Measurements from ENCODE around the gene LRRC7.

LRRC7 gene

GRCh38 chr1:69592341-69592740 lies 24.6 kb downstream of the LRRC7 start:
- DNase-seq, result no peak

- no peak for DNase-seq
Measured at GRCh38 chr1:69595486-69595885, 27.8 kb downstream of the LRRC7 start.

- no peak for DNase-seq
Measured at GRCh38 chr1:69611316-69611715, 43.6 kb downstream of the LRRC7 start.

- DNase-seq, result no peak
Measured at GRCh38 chr1:69613414-69613813, 45.7 kb downstream of the LRRC7 start.

- DNase-seq, result no peak
Measured at GRCh38 chr1:69638673-69639072, 71.0 kb downstream of the LRRC7 start.

- no peak for DNase-seq
Measured at GRCh38 chr1:69639159-69639558, 71.4 kb downstream of the LRRC7 start.

GRCh38 chr1:69643266-69643665 lies 75.5 kb downstream of the LRRC7 start:
- DNase-seq, result no peak

GRCh38 chr1:69645477-69645876 lies 77.8 kb downstream of the LRRC7 start:
- no peak for DNase-seq

GRCh38 chr1:69648486-69648885 lies 80.8 kb downstream of the LRRC7 start:
- DNase-seq, result no peak

GRCh38 chr1:69649383-69649990 lies 81.8 kb downstream of the LRRC7 start:
- DNase-seq, result no peak

- no peak for DNase-seq
Measured at GRCh38 chr1:69650779-69651178, 83.1 kb downstream of the LRRC7 start.

- no peak for DNase-seq
Measured at GRCh38 chr1:69651656-69652055, 83.9 kb downstream of the LRRC7 start.

- no peak for DNase-seq
Measured at GRCh38 chr1:69657971-69658370, 90.2 kb downstream of the LRRC7 start.

GRCh38 chr1:69661686-69662085 lies 94.0 kb downstream of the LRRC7 start:
- DNase-seq, result no peak

GRCh38 chr1:69662321-69662720 lies 94.6 kb downstream of the LRRC7 start:
- no peak for DNase-seq

- DNase-seq, result peak; percentile 13
Measured at GRCh38 chr1:69671363-69672010, 103.8 kb downstream of the LRRC7 start.

- no peak for DNase-seq
Measured at GRCh38 chr1:69673321-69673720, 105.6 kb downstream of the LRRC7 start.

GRCh38 chr1:69679965-69680364 lies 112.2 kb downstream of the LRRC7 start:
- DNase-seq, result no peak

- no peak for DNase-seq
Measured at GRCh38 chr1:69686367-69686984, 118.8 kb downstream of the LRRC7 start.

GRCh38 chr1:69688193-69688592 lies 120.5 kb downstream of the LRRC7 start:
- no peak for DNase-seq

GRCh38 chr1:69691179-69691578 lies 123.5 kb downstream of the LRRC7 start:
- DNase-seq, result no peak

GRCh38 chr1:69693921-69694675 lies 126.4 kb downstream of the LRRC7 start:
- no peak for DNase-seq

- DNase-seq, result no peak
Measured at GRCh38 chr1:69697340-69697739, 129.6 kb downstream of the LRRC7 start.

GRCh38 chr1:69700770-69701169 lies 133.0 kb downstream of the LRRC7 start:
- DNase-seq, result peak; percentile 19
